Measurements from ENCODE around the gene CPT2. TPM values are rescaled to one million over a fixed set of nuclear protein-coding genes. Genes with fewer than 3 reads are reported as not detected.

CPT2 gene
- total RNA-seq, 1 donor: 20.6 TPM

DNA sequence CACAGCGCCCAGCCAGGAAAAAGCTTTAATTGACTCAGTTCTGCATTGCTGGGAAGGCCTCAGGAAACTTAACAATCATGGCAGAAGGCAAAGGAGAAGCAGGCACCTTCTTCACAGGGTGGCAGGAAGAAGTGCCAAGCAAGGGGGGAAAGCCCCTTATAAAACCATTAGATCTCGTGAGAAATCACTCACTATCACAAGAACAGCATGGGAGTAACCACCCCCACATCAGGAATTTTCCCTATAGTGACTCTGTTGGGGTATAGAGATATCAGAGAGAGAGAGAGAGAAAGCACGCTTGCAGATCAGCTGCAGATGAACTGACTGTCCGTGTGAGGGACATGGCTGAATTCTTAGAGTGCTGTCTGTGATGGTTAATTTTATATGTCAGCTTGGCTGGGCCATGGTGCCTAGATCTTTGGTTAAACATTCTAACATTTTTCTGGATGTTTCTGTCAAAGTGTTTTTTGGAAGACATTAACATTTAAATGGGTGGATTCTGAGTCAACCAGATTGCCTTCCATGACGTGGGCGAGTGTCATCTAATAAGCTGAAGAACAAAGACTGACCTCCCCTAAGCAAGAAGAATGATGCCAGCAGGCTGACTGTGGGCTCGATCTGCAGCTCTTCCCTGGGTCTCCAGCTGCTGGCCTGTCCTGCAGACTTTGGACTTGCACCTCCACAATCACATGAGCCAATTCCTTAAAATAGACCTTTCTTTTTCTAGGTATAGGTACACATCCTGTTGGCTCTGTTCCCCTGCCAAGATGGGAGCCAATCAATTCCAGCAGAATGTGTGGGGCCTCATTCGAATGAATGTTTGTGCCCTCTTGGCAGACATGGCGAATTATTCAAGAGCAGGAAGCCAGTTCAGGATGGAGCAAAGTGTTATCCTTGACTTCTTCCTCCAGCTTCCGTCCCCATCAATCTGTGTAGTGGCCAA is 21.4 kb upstream of the CPT2 start:
- TF ChIP-seq, protein P1, sequence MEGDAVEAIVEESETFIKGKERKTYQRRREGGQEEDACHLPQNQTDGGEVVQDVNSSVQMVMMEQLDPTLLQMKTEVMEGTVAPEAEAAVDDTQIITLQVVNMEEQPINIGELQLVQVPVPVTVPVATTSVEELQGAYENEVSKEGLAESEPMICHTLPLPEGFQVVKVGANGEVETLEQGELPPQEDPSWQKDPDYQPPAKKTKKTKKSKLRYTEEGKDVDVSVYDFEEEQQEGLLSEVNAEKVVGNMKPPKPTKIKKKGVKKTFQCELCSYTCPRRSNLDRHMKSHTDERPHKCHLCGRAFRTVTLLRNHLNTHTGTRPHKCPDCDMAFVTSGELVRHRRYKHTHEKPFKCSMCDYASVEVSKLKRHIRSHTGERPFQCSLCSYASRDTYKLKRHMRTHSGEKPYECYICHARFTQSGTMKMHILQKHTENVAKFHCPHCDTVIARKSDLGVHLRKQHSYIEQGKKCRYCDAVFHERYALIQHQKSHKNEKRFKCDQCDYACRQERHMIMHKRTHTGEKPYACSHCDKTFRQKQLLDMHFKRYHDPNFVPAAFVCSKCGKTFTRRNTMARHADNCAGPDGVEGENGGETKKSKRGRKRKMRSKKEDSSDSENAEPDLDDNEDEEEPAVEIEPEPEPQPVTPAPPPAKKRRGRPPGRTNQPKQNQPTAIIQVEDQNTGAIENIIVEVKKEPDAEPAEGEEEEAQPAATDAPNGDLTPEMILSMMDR (IDR thresholded peaks at IDR 0.05; ENCODE audit: extremely low read depth, low read depth, low read length): no peak
- H3K4me3 ChIP-seq (ENCODE audit: insufficient read depth, low read length): no peak overlapping the region
- no peak overlapping the region for H3K4me2 ChIP-seq (ENCODE audit: insufficient read depth, low read length)
- H3K79me2 ChIP-seq (ENCODE audit: insufficient read depth, low read length): no peaks in the 10 kb centered on the region
- DNase-seq (ENCODE audit: insufficient read length, low spot score, missing footprints): peak; percentile 88
- H3K27ac ChIP-seq (ENCODE audit: low read depth, low read length): peak overlapping the region; percentile 46
- no peaks in the 10 kb centered on the region for H3K9me3 ChIP-seq (ENCODE audit: low read depth, low read length)
- H3K36me3 ChIP-seq (ENCODE audit: insufficient read depth, low read length): no peaks in the 10 kb centered on the region
- H3K27me3 ChIP-seq (ENCODE audit: insufficient read depth, low read length): no peaks in the 10 kb centered on the region
- no peaks in the 10 kb centered on the region for H4K20me1 ChIP-seq (ENCODE audit: insufficient read depth, low read length)
- H3K4me1 ChIP-seq (ENCODE audit: insufficient read depth, low read length): peaks cover 37% of the 10 kb centered on the region
- no peak overlapping the region for H2AFZ ChIP-seq (ENCODE audit: low read length)

DNA sequence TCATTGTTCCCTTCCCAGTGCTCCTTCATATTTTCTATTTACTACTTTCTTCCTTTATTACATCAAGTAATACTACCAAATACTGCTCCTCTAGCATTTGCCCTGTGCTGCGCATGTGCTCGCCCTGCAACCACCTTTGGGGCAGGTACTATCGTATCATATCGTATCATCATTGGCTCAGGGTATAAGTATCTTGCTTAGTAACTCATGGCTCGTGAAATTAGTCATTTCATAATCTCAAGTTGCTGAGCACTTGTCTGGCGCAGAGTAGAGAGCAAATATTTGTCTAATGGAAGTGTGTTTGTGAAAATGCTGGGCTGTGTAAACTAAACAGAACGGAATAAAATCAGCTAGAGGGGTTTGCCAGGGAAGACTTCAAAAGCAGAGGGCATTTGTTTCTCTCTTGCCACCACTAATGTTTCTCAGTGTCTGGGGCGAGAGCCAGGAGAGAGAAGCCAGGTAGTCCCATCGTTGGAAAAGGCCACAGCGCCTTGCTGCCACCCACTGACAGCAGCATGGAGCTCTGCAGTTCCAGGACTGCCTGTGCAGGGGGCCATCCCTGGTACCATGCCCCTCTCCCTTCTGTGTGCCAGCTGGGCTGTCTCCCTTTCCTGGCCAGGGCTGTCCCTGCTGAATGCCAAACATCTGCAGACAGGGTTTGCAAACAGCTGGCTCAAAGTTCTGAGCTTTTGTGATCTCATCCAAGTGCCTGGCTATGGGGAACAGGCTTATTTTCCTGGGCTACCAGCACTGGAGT is 20.0 kb upstream of the CPT2 start:
- DNase-seq (ENCODE audit: insufficient read length, low spot score, missing footprints): no peak

DNA sequence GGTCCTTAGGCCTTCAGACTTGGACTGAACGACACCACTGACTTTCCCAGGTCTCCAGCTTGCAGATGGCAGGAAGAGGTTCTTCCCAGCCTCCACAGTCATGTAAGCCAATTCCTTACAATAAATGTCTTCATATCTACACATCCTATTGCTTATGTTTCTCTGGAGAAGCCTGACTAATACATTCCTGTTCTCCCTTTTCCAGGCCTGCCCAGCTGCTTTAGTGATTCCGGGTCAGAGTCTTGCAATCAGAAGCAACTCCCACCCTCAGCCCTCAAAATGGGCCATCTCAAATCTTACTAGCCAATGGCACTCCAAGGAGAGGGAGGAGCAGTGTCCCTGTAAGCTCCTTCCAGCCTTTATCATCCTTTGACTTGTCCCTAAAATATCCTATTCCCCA is 16.4 kb upstream of the CPT2 start:
- no peaks in the 10 kb centered on the region for H3K9me3 ChIP-seq (ENCODE audit: low read depth, low read length)
- H3K36me3 ChIP-seq (ENCODE audit: insufficient read depth, low read length): no peaks in the 10 kb centered on the region
- DNase-seq (ENCODE audit: insufficient read length, low spot score, missing footprints): peak; percentile 83
- H4K20me1 ChIP-seq (ENCODE audit: insufficient read depth, low read length): no peaks in the 10 kb centered on the region
- no peaks in the 10 kb centered on the region for H3K79me2 ChIP-seq (ENCODE audit: insufficient read depth, low read length)
- no peaks in the 10 kb centered on the region for H3K27me3 ChIP-seq (ENCODE audit: insufficient read depth, low read length)
- peaks cover 38% of the 10 kb centered on the region for H3K4me1 ChIP-seq (ENCODE audit: insufficient read depth, low read length)
- TF ChIP-seq, protein P1 (IDR thresholded peaks at IDR 0.05; ENCODE audit: extremely low read depth, low read depth, low read length): no peak
- H3K4me3 ChIP-seq (ENCODE audit: insufficient read depth, low read length): no peak overlapping the region
- H3K4me2 ChIP-seq (ENCODE audit: insufficient read depth, low read length): no peak overlapping the region
- peak overlapping the region; percentile 9 for H3K27ac ChIP-seq (ENCODE audit: low read depth, low read length)
- H2AFZ ChIP-seq (ENCODE audit: low read length): peak overlapping the region; percentile 49

More for the DNA sequence above, 20.0 kb upstream of the CPT2 start:
- no peak overlapping the region for H3K4me2 ChIP-seq (ENCODE audit: insufficient read depth, low read length)
- H4K20me1 ChIP-seq (ENCODE audit: insufficient read depth, low read length): no peaks in the 10 kb centered on the region
- H3K9me3 ChIP-seq (ENCODE audit: low read depth, low read length): no peaks in the 10 kb centered on the region
- peaks cover 39% of the 10 kb centered on the region for H3K4me1 ChIP-seq (ENCODE audit: insufficient read depth, low read length)
- H3K36me3 ChIP-seq (ENCODE audit: insufficient read depth, low read length): no peaks in the 10 kb centered on the region
- H3K79me2 ChIP-seq (ENCODE audit: insufficient read depth, low read length): no peaks in the 10 kb centered on the region
- no peak overlapping the region for H3K27ac ChIP-seq (ENCODE audit: low read depth, low read length)
- TF ChIP-seq, protein P1 (IDR thresholded peaks at IDR 0.05; ENCODE audit: extremely low read depth, low read depth, low read length): peak; percentile 23
- no peaks in the 10 kb centered on the region for H3K27me3 ChIP-seq (ENCODE audit: insufficient read depth, low read length)
- H2AFZ ChIP-seq (ENCODE audit: low read length): no peak overlapping the region
- H3K4me3 ChIP-seq (ENCODE audit: insufficient read depth, low read length): no peak overlapping the region

DNA sequence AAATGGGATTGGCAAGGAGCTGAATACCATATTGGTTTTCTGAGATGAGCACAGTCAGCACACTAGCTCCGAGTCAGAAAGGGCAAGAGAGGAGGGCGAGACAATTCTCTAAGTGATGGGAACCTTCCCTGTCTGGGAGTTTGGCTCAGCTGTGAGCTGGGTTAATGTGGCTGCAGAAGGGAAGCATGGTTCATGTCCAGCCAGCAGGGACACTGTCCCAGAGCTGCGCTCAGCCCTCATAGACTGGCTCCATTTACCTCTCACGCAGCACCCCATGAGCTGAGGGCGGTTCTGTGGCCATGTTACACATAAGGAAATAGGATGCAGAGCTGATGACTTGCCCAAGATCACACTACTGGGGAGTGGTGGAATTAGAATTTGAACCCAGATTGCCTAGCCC is 15.7 kb upstream of the CPT2 start:
- H3K36me3 ChIP-seq (ENCODE audit: insufficient read depth, low read length): no peaks in the 10 kb centered on the region
- no peaks in the 10 kb centered on the region for H4K20me1 ChIP-seq (ENCODE audit: insufficient read depth, low read length)
- H3K4me1 ChIP-seq (ENCODE audit: insufficient read depth, low read length): peaks cover 32% of the 10 kb centered on the region
- H3K9me3 ChIP-seq (ENCODE audit: low read depth, low read length): no peaks in the 10 kb centered on the region
- TF ChIP-seq, protein P1 (IDR thresholded peaks at IDR 0.05; ENCODE audit: extremely low read depth, low read depth, low read length): no peak
- no peak overlapping the region for H3K4me3 ChIP-seq (ENCODE audit: insufficient read depth, low read length)
- H3K79me2 ChIP-seq (ENCODE audit: insufficient read depth, low read length): no peaks in the 10 kb centered on the region
- H3K27me3 ChIP-seq (ENCODE audit: insufficient read depth, low read length): no peaks in the 10 kb centered on the region
- H3K4me2 ChIP-seq (ENCODE audit: insufficient read depth, low read length): no peak overlapping the region
- H2AFZ ChIP-seq (ENCODE audit: low read length): no peak overlapping the region
- no peak for DNase-seq (ENCODE audit: insufficient read length, low spot score, missing footprints)
- H3K27ac ChIP-seq (ENCODE audit: low read depth, low read length): no peak overlapping the region
